ENCODE measurements around the gene MRPL21. TPM values are rescaled to one million over a fixed set of nuclear protein-coding genes. Genes with fewer than 3 reads are reported as not detected.
A peak's percentile ranks its signal among the peaks of the same experiment; 100 is the strongest.

Gene MRPL21
- total and polyA plus RNA-seq, 2 of the 8 experiments (the other 6 are each of a cell fraction or from before 2014, with no cell fraction given), result 102 to 107 TPM

GRCh38 chr11:68844376-68844775 lies 59.3 kb downstream of the MRPL21 start:
- ChIA-PET POLR2A (ENCODE audit: partially characterized antibody) (interaction anchor here (0.6 to 3.2 kb wide), 6 partner anchors 10 to 158 kb away, joined by 3 to 11 read pairs (median 3); no protein-coding TSS in a partner anchor), CTCF (ENCODE audit: partially characterized antibody) (interaction anchor here (0.7 to 3.4 kb wide), 11 partner anchors 8 to 459 kb away, joined by 3 to 11 read pairs (median 3); no protein-coding TSS in a partner anchor)
- Histone ChIP-seq H3K56ac (replicated peaks; ENCODE audit: insufficient read length, low read depth, low read length) (no peak overlapping the region), H2BK12ac (ENCODE audit: low read depth, low read length) (no peak overlapping the region), H3K9me3 (ENCODE audit: insufficient read depth in 2 of 2, low read depth in 1 of 2, low read length in 1 of 2) (no peaks in the 10 kb centered on the region), H2BK15ac (ENCODE audit: low read length) (no peak overlapping the region), H3K27ac (ENCODE audit: low read depth, low read length) (no peak overlapping the region), H3K18ac (ENCODE audit: extremely low read depth, low read length) (no peak overlapping the region), H3K4me3 (ENCODE audit: extremely low read depth in 1 of 4, insufficient read depth in 2 of 4, low read depth in 3 of 4, low read length in 4 of 4) (peak overlapping the region in 3 of 4 experiments; percentile 20 to 55 (median 36); a peak in 5 of 8 replicates), H3K23ac (ENCODE audit: insufficient read length) (no peak overlapping the region), H2BK5ac (ENCODE audit: low read depth, low read length) (no peak overlapping the region), H3K4ac (replicated peaks; ENCODE audit: insufficient read length, low read depth, low read length) (no peak overlapping the region), H4K20me1 (replicated peaks in 1 of 2; ENCODE audit: control insufficient read depth in 1 of 2, insufficient read depth in 2 of 2, low read length in 2 of 2) (peaks cover 2 to 5% of the 10 kb centered on the region in 2 experiments), H2BK20ac (ENCODE audit: low read length) (no peak overlapping the region), H2AK5ac (ENCODE audit: low read depth, low read length) (no peak overlapping the region), H4K8ac (ENCODE audit: extremely low read depth, insufficient read depth, low read length) (no peak overlapping the region), H3K9ac (replicated peaks in 1 of 4; ENCODE audit: extremely low read depth in 1 of 4, low read depth in 3 of 4, low read length in 3 of 4) (no peak overlapping the region), H3K4me2 (ENCODE audit: insufficient read depth in 1 of 2, low read depth in 2 of 2, low read length in 2 of 2) (peak overlapping the region; percentile 46 to 75), H3K79me2 (ENCODE audit: control insufficient read depth in 1 of 2, insufficient read depth in 2 of 2, low read length in 2 of 2) (no peaks in the 10 kb centered on the region), H3K14ac (ENCODE audit: insufficient read length) (no peak overlapping the region), H3K36me3 (ENCODE audit: control insufficient read depth in 2 of 4, insufficient read depth in 4 of 4, low read length in 3 of 4) (no peaks in the 10 kb centered on the region), H3K23me2 (ENCODE audit: low read depth, low read length) (peaks cover 22% of the 10 kb centered on the region; the same call in 1 of the 2 replicates), H3K79me1 (ENCODE audit: low read depth, low read length) (no peaks in the 10 kb centered on the region), H4K91ac (replicated peaks; ENCODE audit: insufficient read length, low read length) (no peak overlapping the region), H2BK120ac (replicated peaks; ENCODE audit: low read depth, low read length) (no peak overlapping the region), H2AFZ (ENCODE audit: low read length) (no peak overlapping the region), H4K5ac (ENCODE audit: insufficient read length, low read depth, low read length) (no peak overlapping the region), H3K4me1 (replicated peaks in 1 of 4; ENCODE audit: control insufficient read depth in 3 of 4, insufficient read depth in 4 of 4, low read length in 3 of 4) (peaks cover 3 to 11% (median 7%) of the 10 kb centered on the region in 4 experiments; a peak in 6 of 7 replicates), H3K27me3 (replicated peaks in 1 of 4; ENCODE audit: control insufficient read depth in 3 of 4, extremely low read depth in 1 of 4, insufficient read depth in 3 of 4, low read length in 3 of 4) (peaks cover 27 to 65% (median 53%) of the 10 kb centered on the region in 4 experiments)
- FAIRE-seq (no peak), DNase-seq (ENCODE audit: low read depth in 1 of 2, low spot score in 2 of 2) (no peak)
- WGBS, 2 experiments (ENCODE audit: extremely low coverage in 1 of 2, insufficient coverage in 1 of 2, insufficient read length in 1 of 2, insufficient replicate concordance in 2 of 2, low coverage in 1 of 2, low lambda C conversion rate in 2 of 2, missing lambda C conversion rate in 1 of 2), result 65% methylated on average over 3 of the region's 3 CpGs; no CpG with 5 or more reads in 1 of the 2 experiments
- TF ChIP-seq GABPA (IDR thresholded peaks at IDR 0.05; ENCODE audit: borderline replicate concordance, insufficient read depth, low read length) (no peak), POLR2A (IDR thresholded peaks at IDR 0.05; ENCODE audit: control extremely low read depth in 1 of 2, low read depth in 2 of 2, low read length in 2 of 2) (no peak), SAP30 (IDR thresholded peaks at IDR 0.05; ENCODE audit: insufficient read depth, insufficient replicate concordance, low read length) (no peak), TBP (IDR thresholded peaks at IDR 0.05; ENCODE audit: low read depth, low read length) (no peak), SP2 (IDR thresholded peaks at IDR 0.05; ENCODE audit: low read length) (no peak), SP1 (IDR thresholded peaks at IDR 0.05; ENCODE audit: low read depth, low read length) (no peak)
